Stimulated activated CD4-positive, alpha-beta T cell treated with anti-CD3 and anti-CD28 coated beads, Interleukin-4, amount 100 ng/mL, for 1 hour (primary cell): ENCODE results near the gene CMTM7.
A peak's percentile ranks its signal among the peaks of the same experiment; 100 is the strongest.

ENCODE experiments used
- DNase-seq: peaks from one replicate; pipeline ENCODE4 v3.0.0-alpha.2; 2020

The CMTM7 gene

DNA sequence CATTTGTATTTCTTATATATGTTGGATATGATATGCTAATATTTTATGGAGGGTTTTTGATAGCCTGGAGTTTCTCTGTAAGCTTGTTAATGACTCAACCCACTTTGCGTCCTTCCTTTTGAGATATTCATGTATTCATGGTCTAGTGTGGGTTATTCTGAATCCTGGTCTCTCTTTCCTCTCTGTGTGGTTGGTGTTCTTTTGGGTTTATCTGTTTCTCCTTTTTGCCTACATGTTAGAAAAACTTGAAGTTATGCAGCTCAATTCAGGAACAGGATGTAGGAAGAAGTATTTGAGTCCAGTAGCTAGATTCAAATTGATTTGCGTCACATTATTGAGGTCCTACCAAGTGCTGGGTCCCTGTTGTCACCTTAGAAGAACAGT is 28.1 kb downstream of the CMTM7 start:
- DNase-seq: no peak

GRCh38 chr3:32420126-32421038 is 28.7 kb downstream of the CMTM7 start:
- DNase-seq: peak; percentile 38

- DNase-seq: no peak
Observed at GRCh38 chr3:32421185-32421584, 29.5 kb downstream of the CMTM7 start.

- no peak for DNase-seq
Observed at GRCh38 chr3:32421991-32422859, 30.6 kb downstream of the CMTM7 start.

DNA sequence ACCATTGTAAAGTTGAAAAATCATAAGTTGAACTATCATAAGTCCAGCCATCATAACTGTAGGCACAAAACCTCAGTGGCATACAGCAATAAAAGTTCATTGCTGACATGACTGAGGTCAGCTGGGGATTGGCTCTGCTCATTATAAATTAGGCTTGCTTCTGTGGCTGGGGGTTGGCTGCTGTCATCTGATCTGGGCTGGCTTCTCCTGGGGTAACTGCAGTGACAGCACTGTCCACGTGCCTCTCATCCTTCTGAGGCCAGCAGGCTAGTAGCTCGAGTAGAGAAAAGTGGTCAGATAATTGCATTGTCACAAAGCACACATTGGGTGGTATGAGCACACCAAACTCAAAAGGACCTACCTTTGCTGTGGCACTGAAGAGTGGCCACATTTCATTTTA is 31.3 kb downstream of the CMTM7 start:
- no peak for DNase-seq

DNA sequence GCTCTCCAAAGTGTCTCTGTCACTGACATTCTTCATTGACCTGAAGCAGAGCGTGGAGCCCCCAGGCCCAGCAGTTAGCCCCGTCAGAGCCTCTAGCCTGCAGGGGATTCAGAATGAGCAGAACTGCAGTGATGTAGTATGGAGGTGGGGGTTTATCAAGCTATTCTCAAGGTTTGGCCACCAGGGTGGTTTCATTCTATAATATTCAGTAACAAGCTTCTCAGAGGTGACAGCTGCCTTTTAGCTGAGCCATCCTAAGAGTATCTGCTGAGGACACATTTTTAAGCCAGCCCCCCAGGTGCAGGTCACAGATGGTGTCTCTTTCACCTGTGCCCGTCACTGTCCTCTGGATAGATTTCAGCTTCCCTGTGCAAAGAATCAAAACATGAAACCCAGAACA is 31.9 kb downstream of the CMTM7 start:
- DNase-seq: no peak

DNA sequence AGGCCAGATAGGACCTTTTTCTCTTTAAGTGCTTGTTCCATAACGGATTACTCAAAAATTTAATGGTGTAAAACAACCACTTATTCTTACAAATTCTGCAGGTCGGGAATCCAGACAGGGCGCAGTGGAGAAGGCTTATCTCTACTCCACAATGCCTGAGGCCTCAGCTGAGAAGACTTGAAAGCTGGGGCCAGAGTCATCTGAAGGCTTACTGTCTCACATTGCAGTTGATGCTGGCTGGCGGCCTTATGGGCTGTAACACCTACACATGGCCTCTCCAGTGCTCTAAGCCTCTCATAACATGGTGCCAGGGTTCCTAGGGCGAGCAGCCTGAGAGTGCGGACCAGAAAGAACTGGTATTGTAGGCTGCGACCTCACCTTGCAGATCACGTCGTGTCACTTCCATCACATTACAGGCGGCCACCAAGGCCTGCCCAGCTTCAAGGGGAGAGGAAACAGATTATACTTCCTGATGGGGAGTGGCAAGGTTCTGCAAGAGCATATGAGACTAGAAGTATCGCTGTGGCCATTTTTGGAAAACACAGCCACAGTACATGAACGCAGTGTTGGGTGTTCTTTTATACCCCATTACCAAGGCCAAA is 32.4 kb downstream of the CMTM7 start:
- DNase-seq: no peak

GRCh38 chr3:32424581-32425250 is 33.1 kb downstream of the CMTM7 start:
- no peak for DNase-seq

GRCh38 chr3:32428092-32429068 is 36.7 kb downstream of the CMTM7 start:
- DNase-seq: no peak

DNA sequence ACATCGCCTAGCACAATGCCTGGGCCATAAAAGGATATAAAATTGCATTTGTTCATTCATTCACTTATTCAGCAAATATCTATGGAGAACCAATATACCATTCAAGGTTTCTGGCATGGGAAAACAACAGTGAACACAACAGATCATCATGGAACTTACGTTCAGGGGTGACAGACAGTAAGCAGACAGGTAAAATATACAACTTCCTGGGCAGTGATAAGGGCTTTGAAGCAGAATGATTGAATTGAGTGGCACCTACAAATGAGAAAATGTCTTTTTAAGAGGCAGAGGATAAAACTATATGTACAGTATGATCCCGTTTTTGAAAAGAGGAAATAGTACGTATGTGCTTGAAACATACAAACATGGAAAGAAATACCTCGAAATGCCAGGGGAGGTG is 39.2 kb downstream of the CMTM7 start:
- no peak for DNase-seq

- no peak for DNase-seq
Observed at GRCh38 chr3:32431481-32431880, 39.8 kb downstream of the CMTM7 start.

DNA sequence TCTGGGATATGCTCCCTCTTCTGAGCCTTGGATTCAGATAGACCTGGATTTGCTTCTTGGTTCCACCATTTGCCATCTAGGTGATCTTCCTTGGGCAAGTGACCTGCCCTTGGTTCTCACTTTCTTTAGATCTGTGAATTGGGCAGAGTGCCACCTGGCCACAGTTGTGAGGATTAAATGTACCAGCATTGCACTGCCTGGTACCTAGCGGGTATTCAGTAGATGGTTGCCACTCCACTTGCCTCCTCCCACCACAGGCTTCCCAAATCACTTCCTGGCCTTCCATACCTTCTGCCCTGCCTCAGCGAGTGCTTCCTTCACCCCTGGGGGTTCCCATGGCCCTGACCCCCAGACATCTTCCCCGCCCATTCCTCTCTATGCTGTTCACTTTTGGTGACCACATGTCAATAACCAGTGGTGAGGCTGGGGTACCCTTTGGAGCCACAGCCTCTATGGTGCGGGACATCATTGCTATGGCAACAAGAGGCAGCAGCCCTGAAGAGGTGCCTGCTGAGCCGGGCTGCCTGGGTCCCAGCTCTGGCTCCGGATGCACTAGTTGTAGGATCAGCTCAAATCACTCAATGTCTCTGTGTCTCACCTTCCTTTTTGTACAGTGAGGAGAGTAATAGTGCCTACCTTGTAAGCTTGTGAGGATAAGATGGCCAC is 40.5 kb downstream of the CMTM7 start:
- DNase-seq: no peak

- no peak for DNase-seq
Observed at GRCh38 chr3:32432711-32433530, 41.3 kb downstream of the CMTM7 start.

DNA sequence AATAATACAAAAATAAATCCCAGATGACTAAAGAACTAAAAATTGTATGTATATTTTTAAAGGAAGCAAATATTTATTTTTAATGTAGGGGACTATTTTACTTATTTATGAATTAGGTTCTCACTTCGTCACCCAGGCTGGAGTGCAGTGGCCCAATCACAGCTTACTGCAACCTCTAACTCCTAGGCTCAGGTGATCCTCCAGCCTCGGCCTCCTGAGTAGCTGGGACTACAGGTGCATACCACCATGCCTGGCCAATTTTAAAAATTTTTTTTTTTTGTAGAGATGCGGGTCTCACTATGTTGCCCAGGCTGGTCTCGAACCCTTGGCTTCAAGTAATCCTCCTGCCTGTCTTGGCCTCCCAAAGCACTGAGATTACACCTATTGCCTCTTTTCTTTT is 42.6 kb downstream of the CMTM7 start:
- DNase-seq: no peak

DNA sequence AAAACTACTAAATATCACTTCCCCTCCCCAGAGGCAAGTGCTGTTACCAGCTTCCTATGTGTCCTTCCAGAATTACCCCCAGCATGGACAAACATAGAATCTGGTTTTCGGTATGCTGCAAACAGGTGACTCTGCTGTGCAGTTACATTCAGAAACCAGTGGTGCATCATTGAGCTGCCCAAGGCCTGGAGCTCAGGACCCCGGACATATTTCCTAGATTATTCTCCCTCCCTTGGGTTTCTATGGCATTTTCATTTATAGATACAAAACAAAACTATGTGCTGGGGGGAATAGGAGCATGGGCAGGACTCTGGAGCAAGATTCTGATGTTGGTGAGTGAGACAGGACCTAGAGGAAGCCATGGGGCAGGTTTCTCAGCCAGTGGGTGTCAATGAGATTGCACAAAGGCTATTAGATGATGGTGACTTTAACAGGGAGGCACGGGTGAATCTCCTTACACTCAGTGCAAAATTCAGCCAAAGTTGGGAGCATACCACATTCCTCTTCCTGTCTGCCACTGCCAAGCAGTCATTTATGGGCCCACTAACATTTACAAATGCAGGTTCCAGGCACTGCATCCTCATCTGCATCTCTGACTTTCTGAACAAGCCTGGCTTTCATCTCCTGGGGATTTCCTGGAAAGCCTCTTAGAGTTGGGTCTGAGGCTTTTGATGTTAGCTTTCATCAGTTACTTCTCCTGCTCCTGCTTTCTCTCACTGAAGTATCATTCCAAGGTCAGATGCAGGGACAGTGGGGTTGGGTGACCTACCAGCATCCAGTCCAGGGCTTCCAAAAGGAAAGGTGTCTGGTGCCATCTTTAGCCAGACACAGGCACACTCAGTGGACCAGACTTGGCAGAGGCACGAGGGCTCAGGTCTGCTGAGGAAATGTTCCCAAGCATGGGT is 44.5 kb downstream of the CMTM7 start:
- no peak for DNase-seq

DNA sequence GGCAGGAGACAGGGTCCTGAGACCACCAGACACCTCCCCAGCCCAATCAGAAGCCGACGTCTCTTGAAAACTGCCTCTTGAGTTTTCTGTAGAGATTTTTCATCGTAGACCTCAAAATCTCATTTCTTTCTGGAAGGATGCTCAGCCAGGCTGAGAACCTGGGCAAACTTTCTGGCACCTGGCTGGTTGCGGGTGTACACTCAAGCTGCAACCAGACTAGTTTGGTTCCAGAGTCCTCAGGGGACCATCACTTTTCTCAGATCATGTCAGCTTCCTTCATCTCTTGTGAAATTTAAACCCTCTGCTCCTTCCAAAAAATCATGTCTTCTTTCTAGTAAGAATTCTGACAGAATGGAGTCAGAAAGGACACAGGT is 45.1 kb downstream of the CMTM7 start:
- no peak for DNase-seq

DNA sequence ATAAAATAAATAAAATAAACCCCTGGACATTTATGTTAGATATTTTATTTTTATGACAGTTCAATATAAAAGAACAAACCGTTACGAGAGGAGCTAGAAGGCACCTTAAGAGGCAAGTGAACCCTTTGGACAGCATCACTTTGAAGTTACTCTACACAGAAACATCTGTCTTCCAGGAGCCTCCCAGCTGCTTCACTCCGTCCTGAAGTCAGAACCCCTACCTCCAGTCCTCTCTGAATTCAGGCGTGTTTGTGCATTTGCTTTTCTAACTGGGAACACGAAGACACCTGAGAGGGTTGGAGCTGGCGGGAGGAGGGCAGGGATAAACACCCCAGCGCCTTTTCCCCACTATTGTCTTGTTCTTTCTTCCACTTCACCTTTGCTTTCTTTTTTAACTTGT is 46.2 kb downstream of the CMTM7 start:
- DNase-seq: no peak

DNA sequence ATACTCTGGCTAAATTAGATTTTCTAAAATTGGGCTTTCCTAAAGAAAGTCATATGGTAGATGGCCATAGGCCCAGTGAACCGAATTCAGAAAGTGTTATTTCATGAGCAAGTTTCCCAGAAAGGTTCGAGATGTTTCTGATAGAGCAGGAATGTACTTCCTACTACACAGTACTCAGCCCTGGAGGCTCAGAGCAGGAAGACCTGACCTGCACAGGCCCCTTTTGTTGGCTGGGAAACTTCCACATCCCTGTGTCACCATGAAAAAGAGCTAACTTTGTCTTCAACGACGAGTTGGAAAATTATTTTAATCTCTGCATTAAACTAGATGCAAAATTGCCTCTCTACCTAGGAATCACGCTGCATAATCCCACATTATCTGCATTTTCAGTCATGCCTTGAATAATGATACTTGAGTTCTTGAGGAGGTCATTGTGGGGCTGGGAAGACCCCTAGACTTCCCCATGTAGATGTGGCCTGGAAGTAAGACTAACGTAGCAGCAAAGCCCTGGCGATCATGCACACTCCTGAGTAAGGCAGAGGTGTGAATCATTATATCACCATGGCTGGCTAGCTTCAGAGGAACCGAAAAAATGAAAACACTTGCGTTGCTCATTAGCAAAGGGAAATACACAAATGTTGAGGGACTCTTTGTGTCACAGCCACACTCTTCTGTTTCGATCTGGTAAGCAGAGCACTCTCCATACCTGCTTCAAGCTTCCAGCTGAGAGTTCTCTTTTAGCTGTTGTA is 47.1 kb downstream of the CMTM7 start:
- DNase-seq: no peak
